ENCODE results near the gene CXCL17.

Gene CXCL17

GRCh38 chr19:42428676-42429075, 14.1 kb downstream of the CXCL17 start:
- ChIA-PET CTCF (interaction anchor here (0.7 to 1.4 kb wide), 2 partner anchors 10 to 115 kb away, joined by 3 to 6 read pairs; no protein-coding TSS in a partner anchor), POLR2A (ENCODE audit: low non-redundant PET) (interaction anchor here (0.6 kb wide), 1 partner anchor 993 kb away, joined by 4 read pairs; no protein-coding TSS in a partner anchor)
- no peak for TF ChIP-seq CTCF (conservative IDR thresholded peaks at IDR 0.05; ENCODE audit: low read depth)
- H3K27ac ChIP-seq: no peak overlapping the region
- no peak for DNase-seq (ENCODE audit: low spot score)

- POLR2A ChIA-PET (ENCODE audit: low non-redundant PET): no interaction called here
- CTCF ChIA-PET: interaction anchor here (1.4 kb wide), 1 partner anchor 11 kb away, joined by 3 read pairs; no protein-coding TSS in a partner anchor
- no peak for TF ChIP-seq CTCF (conservative IDR thresholded peaks at IDR 0.05; ENCODE audit: low read depth)
- DNase-seq (ENCODE audit: low spot score): no peak
- H3K27ac ChIP-seq: no peak within 1 kb of the TSS
Measured at GRCh38 chr19:42427313-42427712, 15.4 kb downstream of the CXCL17 start, which contains the start of gene LIPE. TSS of gene LIPE (minus strand) at chr19:42427388. CDS start at chr19:42427149, 239 bp downstream.

GRCh38 chr19:42426643-42427042, 16.1 kb downstream of the CXCL17 start:
- DNase-seq (ENCODE audit: low spot score): no peak
- POLR2A ChIA-PET (ENCODE audit: low non-redundant PET): no interaction called here
- CTCF ChIA-PET: no interaction called here

GRCh38 chr19:42424712-42425131, 18.0 kb downstream of the CXCL17 start:
- POLR2A ChIA-PET (ENCODE audit: low non-redundant PET): no interaction called here
- DNase-seq (ENCODE audit: low spot score): no peak

More at GRCh38 chr19:42426643-42427042, 16.1 kb downstream of the CXCL17 start:
- H3K27ac ChIP-seq: no peak overlapping the region
- no peak for TF ChIP-seq CTCF (conservative IDR thresholded peaks at IDR 0.05; ENCODE audit: low read depth)

GRCh38 chr19:42424345-42424707, 18.4 kb downstream of the CXCL17 start:
- DNase-seq (ENCODE audit: low spot score): no peak
- TF ChIP-seq CTCF (conservative IDR thresholded peaks at IDR 0.05; ENCODE audit: low read depth): no peak
- peak overlapping the region; percentile 79 for H3K27ac ChIP-seq
- CTCF ChIA-PET: interaction anchor here (0.7 to 2.7 kb wide), 4 partner anchors 9 to 83 kb away, joined by 3 to 12 read pairs (median 4); no protein-coding TSS in a partner anchor
- POLR2A ChIA-PET (ENCODE audit: low non-redundant PET): no interaction called here

More at GRCh38 chr19:42424712-42425131, 18.0 kb downstream of the CXCL17 start:
- peak overlapping the region; percentile 79; the same call in 1 of the 2 replicates for H3K27ac ChIP-seq
- CTCF ChIA-PET: interaction anchor here (0.7 to 2.7 kb wide), 3 partner anchors 8 to 83 kb away, joined by 3 to 12 read pairs (median 3); no protein-coding TSS in a partner anchor
- TF ChIP-seq CTCF (conservative IDR thresholded peaks at IDR 0.05; ENCODE audit: low read depth): no peak

- ChIA-PET CTCF (interaction anchor here (0.5 to 2.7 kb wide), 4 partner anchors 9 to 40 kb away, joined by 3 to 12 read pairs (median 4); no protein-coding TSS in a partner anchor), POLR2A (ENCODE audit: low non-redundant PET) (no interaction called here)
- no peak for TF ChIP-seq CTCF (conservative IDR thresholded peaks at IDR 0.05; ENCODE audit: low read depth)
- DNase-seq (ENCODE audit: low spot score): peak; percentile 96
- H3K27ac ChIP-seq: peak overlapping the region; percentile 79
Measured at GRCh38 chr19:42423462-42424344, 19.0 kb downstream of the CXCL17 start.
